Activated naive CD8-positive, alpha-beta T cell treated with anti-CD3 and anti-CD28 coated beads, Interleukin-2, amount 10 ng/mL, durations not matched to agents 7 days and 5 days (primary cell): Measurements from ENCODE around the gene SLC10A2. TPM values are rescaled to one million over a fixed set of nuclear protein-coding genes. Genes with fewer than 3 reads are reported as not detected.
"Not testable (repeated sequence)": the region's sequence is repeated elsewhere in the genome, so short reads cannot be mapped to it uniquely, and the experiment has no call there.

Source experiments
- ATAC-seq: fragments of 150-1000 bp; cut with Tn5 transposase; one replicate; pipeline ENCODE4 v1.10.0; 2021; ENCODE audit warnings: low read depth, moderate library complexity
- POLR2A ChIA-PET: fragments of 350-600 bp; sonication (Branson Sonifier 250); formaldehyde crosslinking; loops from one replicate; lab custom pipeline; 2021; ENCODE audit warnings: antibody characterized with exemption; lab: Charles Lee
- DNase-seq: peaks from one replicate; pipeline ENCODE4 v3.0.0; 2021
- H3K27ac Mint-ChIP-seq: one replicate; pipeline ENCODE4 v1.8.0; 2022; ENCODE audit warnings: mild to moderate bottlenecking, mixed read lengths
- H3K27me3 Mint-ChIP-seq: one replicate; pipeline ENCODE4 v1.8.0; 2022; ENCODE audit warnings: mild to moderate bottlenecking, moderate library complexity, mixed read lengths
- H3K36me3 Mint-ChIP-seq: one replicate; pipeline ENCODE4 v1.8.0; 2021; ENCODE audit warnings: mild to moderate bottlenecking, mixed read lengths
- H3K4me1 Mint-ChIP-seq: one replicate; pipeline ENCODE4 v1.8.0; 2021; ENCODE audit warnings: mixed read lengths
- H3K4me3 Mint-ChIP-seq: one replicate; pipeline ENCODE4 v1.8.0; 2022; ENCODE audit warnings: mild to moderate bottlenecking, moderate library complexity, mixed read lengths
- H3K9me3 Mint-ChIP-seq: one replicate; pipeline ENCODE4 v1.8.0; 2021; ENCODE audit warnings: mixed read lengths
- total RNA-seq, 2 experiments: library from RNA; stranded (reverse); gene quantifications; one replicate each; pipeline ENCODE4 v1.2.3, GENCODE V29; 2021

The SLC10A2 gene
- not detected for total RNA-seq

GRCh38 chr13:103066079-103066780 lies at the start of gene SLC10A2:
Gene SLC10A2 (minus strand): TSS chr13:103066417. CDS start chr13:103066249, 168 bp downstream.
- no peak for ATAC-seq
- Mint-ChIP-seq H3K9me3 (peaks cover 2% of the 10 kb centered on the region), H3K4me3 (no peak within 1 kb of the TSS), H3K27ac (no peak within 1 kb of the TSS), H3K36me3 (no peaks in the 10 kb centered on the region), H3K27me3 (peaks cover 2% of the 10 kb centered on the region), H3K4me1 (no peaks in the 10 kb centered on the region)
- no peak for DNase-seq
- POLR2A ChIA-PET, result no interaction called here

GRCh38 chr13:103107580-103107979 lies 41.4 kb upstream of the SLC10A2 start:
- no peaks in the 10 kb centered on the region for H3K4me1 Mint-ChIP-seq
- no peaks in the 10 kb centered on the region for H3K27me3 Mint-ChIP-seq
- DNase-seq (no peak), ATAC-seq (no peak)
- peaks cover 2% of the 10 kb centered on the region for H3K9me3 Mint-ChIP-seq
- no peaks in the 10 kb centered on the region for H3K36me3 Mint-ChIP-seq
- no peak overlapping the region for H3K4me3 Mint-ChIP-seq
- POLR2A ChIA-PET, result no interaction called here
- no peak overlapping the region for H3K27ac Mint-ChIP-seq

GRCh38 chr13:103104340-103104739 lies 38.1 kb upstream of the SLC10A2 start:
- H3K4me3 Mint-ChIP-seq, result no peak overlapping the region
- no peaks in the 10 kb centered on the region for H3K27me3 Mint-ChIP-seq
- H3K36me3 Mint-ChIP-seq, result no peaks in the 10 kb centered on the region
- ATAC-seq, result no peak
- no peaks in the 10 kb centered on the region for H3K4me1 Mint-ChIP-seq
- no peak for DNase-seq
- no peaks in the 10 kb centered on the region for H3K9me3 Mint-ChIP-seq
- POLR2A ChIA-PET, result no interaction called here
- no peak overlapping the region for H3K27ac Mint-ChIP-seq

GRCh38 chr13:103103456-103103855 lies 37.2 kb upstream of the SLC10A2 start:
- H3K27ac Mint-ChIP-seq, ATAC-seq, H3K36me3 Mint-ChIP-seq, H3K4me1 Mint-ChIP-seq, H3K27me3 Mint-ChIP-seq, H3K9me3 Mint-ChIP-seq, DNase-seq, POLR2A ChIA-PET, H3K4me3 Mint-ChIP-seq: not testable (repeated sequence)

GRCh38 chr13:103102482-103102881 lies 36.3 kb upstream of the SLC10A2 start:
- H3K36me3 Mint-ChIP-seq, result no peaks in the 10 kb centered on the region
- ATAC-seq, result no peak
- POLR2A ChIA-PET, result no interaction called here
- H3K27ac Mint-ChIP-seq, result no peak overlapping the region
- no peak overlapping the region for H3K4me3 Mint-ChIP-seq
- no peaks in the 10 kb centered on the region for H3K4me1 Mint-ChIP-seq
- DNase-seq, result no peak
- H3K27me3 Mint-ChIP-seq, result no peaks in the 10 kb centered on the region
- H3K9me3 Mint-ChIP-seq, result no peaks in the 10 kb centered on the region

- no peaks in the 10 kb centered on the region for H3K36me3 Mint-ChIP-seq
- DNase-seq (no peak), ATAC-seq (no peak)
- no peak overlapping the region for H3K27ac Mint-ChIP-seq
- no peaks in the 10 kb centered on the region for H3K9me3 Mint-ChIP-seq
- no peaks in the 10 kb centered on the region for H3K4me1 Mint-ChIP-seq
- no peak overlapping the region for H3K4me3 Mint-ChIP-seq
- POLR2A ChIA-PET, result no interaction called here
- H3K27me3 Mint-ChIP-seq, result no peaks in the 10 kb centered on the region
Measured at GRCh38 chr13:103101901-103102300, 35.7 kb upstream of the SLC10A2 start.

GRCh38 chr13:103101500-103101899 lies 35.3 kb upstream of the SLC10A2 start:
- no peaks in the 10 kb centered on the region for H3K27me3 Mint-ChIP-seq
- H3K4me1 Mint-ChIP-seq, result no peaks in the 10 kb centered on the region
- ATAC-seq (no peak), DNase-seq (no peak)
- H3K27ac Mint-ChIP-seq, result no peak overlapping the region
- POLR2A ChIA-PET, result no interaction called here
- no peaks in the 10 kb centered on the region for H3K9me3 Mint-ChIP-seq
- no peaks in the 10 kb centered on the region for H3K36me3 Mint-ChIP-seq
- H3K4me3 Mint-ChIP-seq, result no peak overlapping the region

- DNase-seq, result no peak
- Mint-ChIP-seq H3K27ac (no peak overlapping the region), H3K36me3 (no peaks in the 10 kb centered on the region), H3K9me3 (no peaks in the 10 kb centered on the region), H3K4me3 (no peak overlapping the region), H3K4me1 (no peaks in the 10 kb centered on the region), H3K27me3 (no peaks in the 10 kb centered on the region)
- ATAC-seq, result no peak
- POLR2A ChIA-PET, result no interaction called here
Measured at GRCh38 chr13:103100830-103101229, 34.6 kb upstream of the SLC10A2 start.

- no peaks in the 10 kb centered on the region for H3K36me3 Mint-ChIP-seq
- H3K4me1 Mint-ChIP-seq, result no peaks in the 10 kb centered on the region
- H3K9me3 Mint-ChIP-seq, result no peaks in the 10 kb centered on the region
- POLR2A ChIA-PET, result no interaction called here
- H3K27ac Mint-ChIP-seq, result no peak overlapping the region
- H3K4me3 Mint-ChIP-seq, result no peak overlapping the region
- ATAC-seq, result no peak
- DNase-seq, result no peak
- no peaks in the 10 kb centered on the region for H3K27me3 Mint-ChIP-seq
Measured at GRCh38 chr13:103099722-103100293, 33.6 kb upstream of the SLC10A2 start.

GRCh38 chr13:103098535-103098934 lies 32.3 kb upstream of the SLC10A2 start:
- Mint-ChIP-seq H3K4me3 (no peak overlapping the region), H3K9me3 (peaks cover 4% of the 10 kb centered on the region), H3K27me3 (no peaks in the 10 kb centered on the region), H3K36me3 (no peaks in the 10 kb centered on the region), H3K4me1 (no peaks in the 10 kb centered on the region), H3K27ac (no peak overlapping the region)
- POLR2A ChIA-PET, result no interaction called here
- ATAC-seq (no peak), DNase-seq (no peak)

GRCh38 chr13:103097366-103097928 lies 31.2 kb upstream of the SLC10A2 start:
- DNase-seq (no peak), ATAC-seq (no peak)
- Mint-ChIP-seq H3K27me3 (no peaks in the 10 kb centered on the region), H3K4me3 (no peak overlapping the region), H3K36me3 (no peaks in the 10 kb centered on the region), H3K27ac (no peak overlapping the region), H3K9me3 (peaks cover 7% of the 10 kb centered on the region), H3K4me1 (no peaks in the 10 kb centered on the region)
- POLR2A ChIA-PET, result no interaction called here

- H3K9me3 Mint-ChIP-seq, result peaks cover 11% of the 10 kb centered on the region
- H3K4me3 Mint-ChIP-seq, ATAC-seq, H3K27me3 Mint-ChIP-seq, POLR2A ChIA-PET, H3K4me1 Mint-ChIP-seq, DNase-seq, H3K36me3 Mint-ChIP-seq, H3K27ac Mint-ChIP-seq: not testable (repeated sequence)
Measured at GRCh38 chr13:103093649-103094048, 27.4 kb upstream of the SLC10A2 start.

GRCh38 chr13:103087275-103087674 lies 21.1 kb upstream of the SLC10A2 start:
- Mint-ChIP-seq H3K27ac (no peak overlapping the region), H3K36me3 (no peaks in the 10 kb centered on the region), H3K27me3 (no peaks in the 10 kb centered on the region), H3K4me1 (no peaks in the 10 kb centered on the region), H3K9me3 (peaks cover 5% of the 10 kb centered on the region), H3K4me3 (no peak overlapping the region)
- POLR2A ChIA-PET, result no interaction called here
- ATAC-seq (no peak), DNase-seq (no peak)

- DNase-seq (no peak), ATAC-seq (no peak)
- Mint-ChIP-seq H3K4me1 (no peaks in the 10 kb centered on the region), H3K27ac (no peak overlapping the region), H3K9me3 (no peaks in the 10 kb centered on the region), H3K4me3 (no peak overlapping the region), H3K27me3 (no peaks in the 10 kb centered on the region), H3K36me3 (no peaks in the 10 kb centered on the region)
- POLR2A ChIA-PET, result no interaction called here
Measured at GRCh38 chr13:103081435-103081834, 15.2 kb upstream of the SLC10A2 start.
